ENCODE data around the gene CAMK2G.

Gene CAMK2G

DNA sequence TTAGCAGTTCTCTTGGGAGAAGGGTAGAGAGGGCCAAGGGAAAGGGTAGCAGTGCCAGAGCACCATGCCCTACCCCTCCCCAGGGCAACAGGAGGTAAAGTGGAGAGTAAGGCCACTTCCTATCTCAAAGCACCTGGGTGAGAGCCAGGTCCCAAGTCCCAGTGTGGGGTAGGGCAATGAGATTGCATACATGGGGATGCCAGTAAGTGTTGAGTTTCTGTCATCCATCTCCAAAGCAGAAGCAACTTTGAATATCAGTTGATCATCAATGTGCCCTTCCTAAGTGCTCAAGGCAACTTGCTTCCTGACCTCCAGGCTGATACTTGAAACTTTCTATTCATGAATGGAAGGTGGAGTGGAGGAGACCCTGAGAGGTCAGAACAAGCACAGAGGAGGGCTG lies 2.2 kb upstream of the CAMK2G start:
- no peak for ATAC-seq
- TF ChIP-seq, protein P1, sequence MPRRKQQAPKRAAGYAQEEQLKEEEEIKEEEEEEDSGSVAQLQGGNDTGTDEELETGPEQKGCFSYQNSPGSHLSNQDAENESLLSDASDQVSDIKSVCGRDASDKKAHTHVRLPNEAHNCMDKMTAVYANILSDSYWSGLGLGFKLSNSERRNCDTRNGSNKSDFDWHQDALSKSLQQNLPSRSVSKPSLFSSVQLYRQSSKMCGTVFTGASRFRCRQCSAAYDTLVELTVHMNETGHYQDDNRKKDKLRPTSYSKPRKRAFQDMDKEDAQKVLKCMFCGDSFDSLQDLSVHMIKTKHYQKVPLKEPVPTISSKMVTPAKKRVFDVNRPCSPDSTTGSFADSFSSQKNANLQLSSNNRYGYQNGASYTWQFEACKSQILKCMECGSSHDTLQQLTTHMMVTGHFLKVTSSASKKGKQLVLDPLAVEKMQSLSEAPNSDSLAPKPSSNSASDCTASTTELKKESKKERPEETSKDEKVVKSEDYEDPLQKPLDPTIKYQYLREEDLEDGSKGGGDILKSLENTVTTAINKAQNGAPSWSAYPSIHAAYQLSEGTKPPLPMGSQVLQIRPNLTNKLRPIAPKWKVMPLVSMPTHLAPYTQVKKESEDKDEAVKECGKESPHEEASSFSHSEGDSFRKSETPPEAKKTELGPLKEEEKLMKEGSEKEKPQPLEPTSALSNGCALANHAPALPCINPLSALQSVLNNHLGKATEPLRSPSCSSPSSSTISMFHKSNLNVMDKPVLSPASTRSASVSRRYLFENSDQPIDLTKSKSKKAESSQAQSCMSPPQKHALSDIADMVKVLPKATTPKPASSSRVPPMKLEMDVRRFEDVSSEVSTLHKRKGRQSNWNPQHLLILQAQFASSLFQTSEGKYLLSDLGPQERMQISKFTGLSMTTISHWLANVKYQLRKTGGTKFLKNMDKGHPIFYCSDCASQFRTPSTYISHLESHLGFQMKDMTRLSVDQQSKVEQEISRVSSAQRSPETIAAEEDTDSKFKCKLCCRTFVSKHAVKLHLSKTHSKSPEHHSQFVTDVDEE (CRISPR knock-in tag; IDR thresholded peaks at IDR 0.05) = no peak
- TF ChIP-seq, protein P2, sequence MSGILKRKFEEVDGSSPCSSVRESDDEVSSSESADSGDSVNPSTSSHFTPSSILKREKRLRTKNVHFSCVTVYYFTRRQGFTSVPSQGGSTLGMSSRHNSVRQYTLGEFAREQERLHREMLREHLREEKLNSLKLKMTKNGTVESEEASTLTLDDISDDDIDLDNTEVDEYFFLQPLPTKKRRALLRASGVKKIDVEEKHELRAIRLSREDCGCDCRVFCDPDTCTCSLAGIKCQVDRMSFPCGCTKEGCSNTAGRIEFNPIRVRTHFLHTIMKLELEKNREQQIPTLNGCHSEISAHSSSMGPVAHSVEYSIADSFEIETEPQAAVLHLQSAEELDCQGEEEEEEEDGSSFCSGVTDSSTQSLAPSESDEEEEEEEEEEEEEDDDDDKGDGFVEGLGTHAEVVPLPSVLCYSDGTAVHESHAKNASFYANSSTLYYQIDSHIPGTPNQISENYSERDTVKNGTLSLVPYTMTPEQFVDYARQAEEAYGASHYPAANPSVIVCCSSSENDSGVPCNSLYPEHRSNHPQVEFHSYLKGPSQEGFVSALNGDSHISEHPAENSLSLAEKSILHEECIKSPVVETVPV (CRISPR knock-in tag; IDR thresholded peaks at IDR 0.05) = no peak
- TF ChIP-seq, protein P3, sequence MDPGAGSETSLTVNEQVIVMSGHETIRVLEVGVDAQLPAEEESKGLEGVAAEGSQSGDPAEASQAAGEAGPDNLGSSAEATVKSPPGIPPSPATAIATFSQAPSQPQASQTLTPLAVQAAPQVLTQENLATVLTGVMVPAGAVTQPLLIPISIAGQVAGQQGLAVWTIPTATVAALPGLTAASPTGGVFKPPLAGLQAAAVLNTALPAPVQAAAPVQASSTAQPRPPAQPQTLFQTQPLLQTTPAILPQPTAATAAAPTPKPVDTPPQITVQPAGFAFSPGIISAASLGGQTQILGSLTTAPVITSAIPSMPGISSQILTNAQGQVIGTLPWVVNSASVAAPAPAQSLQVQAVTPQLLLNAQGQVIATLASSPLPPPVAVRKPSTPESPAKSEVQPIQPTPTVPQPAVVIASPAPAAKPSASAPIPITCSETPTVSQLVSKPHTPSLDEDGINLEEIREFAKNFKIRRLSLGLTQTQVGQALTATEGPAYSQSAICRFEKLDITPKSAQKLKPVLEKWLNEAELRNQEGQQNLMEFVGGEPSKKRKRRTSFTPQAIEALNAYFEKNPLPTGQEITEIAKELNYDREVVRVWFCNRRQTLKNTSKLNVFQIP (CRISPR knock-in tag; IDR thresholded peaks at IDR 0.05; ENCODE audit: borderline replicate concordance, low read depth) = no peak
- TF ChIP-seq GLIS3 (CRISPR knock-in tag; IDR thresholded peaks at IDR 0.05) (no peak), ESRRG (CRISPR knock-in tag; IDR thresholded peaks at IDR 0.05) (no peak), ZC3H10 (CRISPR knock-in tag; IDR thresholded peaks at IDR 0.05) (no peak), TOX (CRISPR knock-in tag; IDR thresholded peaks at IDR 0.05; ENCODE audit: borderline replicate concordance) (no peak), ZNF70 (CRISPR knock-in tag; IDR thresholded peaks at IDR 0.05) (no peak), ISL1 (CRISPR knock-in tag; IDR thresholded peaks at IDR 0.05) (no peak), ZNF8 (CRISPR knock-in tag; IDR thresholded peaks at IDR 0.05) (no peak), TCF4 (CRISPR knock-in tag; IDR thresholded peaks at IDR 0.05; ENCODE audit: borderline replicate concordance) (no peak), ZNF565 (CRISPR knock-in tag; conservative IDR thresholded peaks at IDR 0.05; ENCODE audit: low read depth) (no peak), RARB (CRISPR knock-in tag; IDR thresholded peaks at IDR 0.05) (no peak), PPARA (CRISPR knock-in tag; IDR thresholded peaks at IDR 0.05; ENCODE audit: borderline replicate concordance) (no peak), OSR1 (CRISPR knock-in tag; IDR thresholded peaks at IDR 0.05) (no peak), SNAI2 (CRISPR knock-in tag; IDR thresholded peaks at IDR 0.05) (no peak), ZFP3 (CRISPR knock-in tag; IDR thresholded peaks at IDR 0.05) (no peak)
- TF ChIP-seq, protein P4, sequence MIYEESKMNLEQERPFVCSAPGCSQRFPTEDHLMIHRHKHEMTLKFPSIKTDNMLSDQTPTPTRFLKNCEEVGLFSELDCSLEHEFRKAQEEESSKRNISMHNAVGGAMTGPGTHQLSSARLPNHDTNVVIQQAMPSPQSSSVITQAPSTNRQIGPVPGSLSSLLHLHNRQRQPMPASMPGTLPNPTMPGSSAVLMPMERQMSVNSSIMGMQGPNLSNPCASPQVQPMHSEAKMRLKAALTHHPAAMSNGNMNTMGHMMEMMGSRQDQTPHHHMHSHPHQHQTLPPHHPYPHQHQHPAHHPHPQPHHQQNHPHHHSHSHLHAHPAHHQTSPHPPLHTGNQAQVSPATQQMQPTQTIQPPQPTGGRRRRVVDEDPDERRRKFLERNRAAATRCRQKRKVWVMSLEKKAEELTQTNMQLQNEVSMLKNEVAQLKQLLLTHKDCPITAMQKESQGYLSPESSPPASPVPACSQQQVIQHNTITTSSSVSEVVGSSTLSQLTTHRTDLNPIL (CRISPR knock-in tag; IDR thresholded peaks at IDR 0.05; ENCODE audit: low read depth) = no peak

DNA sequence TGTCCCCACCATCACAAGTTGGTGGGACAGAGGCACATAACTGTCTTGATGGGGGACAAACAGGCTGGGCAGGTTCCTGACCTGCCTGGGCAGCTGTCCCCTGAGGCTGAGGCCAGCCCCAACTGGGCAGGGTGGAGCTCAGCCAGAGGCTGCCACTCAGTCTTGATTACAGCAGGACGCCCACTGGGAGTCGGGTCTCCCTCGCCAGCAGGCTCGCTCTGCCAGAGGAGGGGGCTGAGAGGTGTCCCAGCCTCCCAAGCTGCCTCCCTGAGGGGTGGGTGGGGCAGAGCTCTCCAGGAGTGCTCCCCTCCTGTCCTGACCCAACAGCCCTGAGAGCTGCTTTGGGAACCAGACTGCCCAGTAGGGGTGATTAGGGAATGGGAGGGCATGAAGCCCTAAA lies 1.8 kb upstream of the CAMK2G start:
- no peak for TF ChIP-seq ISL1 (CRISPR knock-in tag; IDR thresholded peaks at IDR 0.05)
- no peak for TF ChIP-seq ZNF8 (CRISPR knock-in tag; IDR thresholded peaks at IDR 0.05)
- TF ChIP-seq ZNF70 (CRISPR knock-in tag; IDR thresholded peaks at IDR 0.05) = no peak
- TF ChIP-seq OSR1 (CRISPR knock-in tag; IDR thresholded peaks at IDR 0.05) = no peak
- no peak for TF ChIP-seq ESRRG (CRISPR knock-in tag; IDR thresholded peaks at IDR 0.05)
- TF ChIP-seq ARNTL (CRISPR knock-in tag; IDR thresholded peaks at IDR 0.05; ENCODE audit: borderline replicate concordance, low read depth) = no peak
- no peak for TF ChIP-seq GLIS3 (CRISPR knock-in tag; IDR thresholded peaks at IDR 0.05)
- TF ChIP-seq, protein P1 (CRISPR knock-in tag; IDR thresholded peaks at IDR 0.05) = no peak
- no peak for TF ChIP-seq PPARA (CRISPR knock-in tag; IDR thresholded peaks at IDR 0.05; ENCODE audit: borderline replicate concordance)
- no peak for ATAC-seq

DNA sequence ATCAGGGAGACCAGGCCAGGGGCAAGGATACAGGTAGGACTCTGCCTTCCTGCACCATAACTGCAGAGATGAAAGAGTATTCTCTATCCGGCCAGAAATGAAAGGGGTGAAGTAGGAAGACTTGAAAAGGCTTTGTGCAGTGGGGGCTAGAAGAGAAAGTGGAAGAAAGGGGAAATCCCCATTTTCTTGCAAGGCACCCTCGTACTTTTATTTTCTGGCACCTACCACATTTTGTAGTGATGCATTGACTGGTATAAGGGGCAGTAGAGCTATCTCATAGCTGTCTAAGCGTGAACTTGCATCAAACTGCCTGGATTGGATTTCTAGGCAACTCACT lies 752 bp upstream of the CAMK2G start:
- no peak for ATAC-seq
- TF ChIP-seq GLIS3 (CRISPR knock-in tag; IDR thresholded peaks at IDR 0.05) = no peak
- no peak for TF ChIP-seq ZNF565 (CRISPR knock-in tag; conservative IDR thresholded peaks at IDR 0.05; ENCODE audit: low read depth)
- TF ChIP-seq OSR1 (CRISPR knock-in tag; IDR thresholded peaks at IDR 0.05) = no peak
- TF ChIP-seq CSDC2 (CRISPR knock-in tag; IDR thresholded peaks at IDR 0.05) = no peak
- TF ChIP-seq, protein P4 (CRISPR knock-in tag; IDR thresholded peaks at IDR 0.05; ENCODE audit: low read depth) = no peak
- no peak for TF ChIP-seq SNAI2 (CRISPR knock-in tag; IDR thresholded peaks at IDR 0.05)
- TF ChIP-seq BACH2 (CRISPR knock-in tag; IDR thresholded peaks at IDR 0.05; ENCODE audit: borderline replicate concordance) = no peak
- no peak for TF ChIP-seq TCF4 (CRISPR knock-in tag; IDR thresholded peaks at IDR 0.05; ENCODE audit: borderline replicate concordance)
- no peak for TF ChIP-seq ZFP30 (CRISPR knock-in tag; IDR thresholded peaks at IDR 0.05)
- TF ChIP-seq, protein P3 (CRISPR knock-in tag; IDR thresholded peaks at IDR 0.05; ENCODE audit: borderline replicate concordance, low read depth) = no peak
- TF ChIP-seq, protein P2 (CRISPR knock-in tag; IDR thresholded peaks at IDR 0.05) = no peak
- TF ChIP-seq ZNF70 (CRISPR knock-in tag; IDR thresholded peaks at IDR 0.05) = no peak
- no peak for TF ChIP-seq ARNTL (CRISPR knock-in tag; IDR thresholded peaks at IDR 0.05; ENCODE audit: borderline replicate concordance, low read depth)
